ENCODE measurements around the gene TEX13C.
"Not testable (repeated sequence)": the region's sequence is repeated elsewhere in the genome, so short reads cannot be mapped to it uniquely, and the experiment has no call there.

Gene TEX13C

GRCh38 chrX:125319646-125320521 is at the start of gene TEX13C:
Gene TEX13C (plus strand): TSS chrX:125319871. CDS start chrX:125320120, 249 bp downstream.
- TF ChIP-seq JUND (IDR thresholded peaks at IDR 0.05; ENCODE audit: low read depth) = no peak
- peak in 1 of 2 experiments; percentile 10 for DNase-seq (ENCODE audit: low read depth in 1 of 2, low spot score in 1 of 2)
- in situ Hi-C loops (cut with HindIII; ENCODE audit: low pct_unique_long_range_greater_than_20kb, low sequenced_read_pairs) = no loop called here

DNA sequence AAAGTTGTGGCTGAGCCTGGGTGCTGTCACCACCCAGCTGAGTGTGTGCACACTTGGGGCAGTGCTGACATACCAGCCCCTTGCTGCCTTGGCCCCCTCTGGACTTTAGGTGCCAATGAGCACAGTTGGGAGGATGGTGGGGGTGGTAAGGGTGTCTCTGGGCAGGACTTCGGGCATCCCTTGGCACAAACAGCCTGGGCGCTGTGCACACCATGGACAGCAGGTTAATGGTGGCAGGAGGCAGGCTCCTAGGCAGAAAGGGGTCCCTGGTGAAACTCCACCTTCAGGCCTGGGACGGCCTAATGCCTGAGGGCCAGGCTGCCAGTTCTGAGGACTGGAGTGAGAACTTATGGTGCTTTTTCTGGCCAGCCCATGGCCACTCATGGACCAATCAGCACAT is 32.4 kb upstream of the TEX13C start:
- in situ Hi-C loops (cut with HindIII; ENCODE audit: low pct_unique_long_range_greater_than_20kb, low sequenced_read_pairs) = no loop called here
- TF ChIP-seq JUND (IDR thresholded peaks at IDR 0.05; ENCODE audit: low read depth) = no peak
- no peak for DNase-seq (ENCODE audit: low read depth in 1 of 2, low spot score in 1 of 2)

- no peak for TF ChIP-seq JUND (IDR thresholded peaks at IDR 0.05; ENCODE audit: low read depth)
- no peak for DNase-seq (ENCODE audit: low read depth in 1 of 2, low spot score in 1 of 2)
- in situ Hi-C loops (cut with HindIII; ENCODE audit: low pct_unique_long_range_greater_than_20kb, low sequenced_read_pairs) = no loop called here
These were observed 31.3 kb upstream of the TEX13C start for GRCh38 chrX:125288343-125288742.

GRCh38 chrX:125289209-125289608 is 30.5 kb upstream of the TEX13C start:
- TF ChIP-seq JUND (IDR thresholded peaks at IDR 0.05; ENCODE audit: low read depth) = no peak
- in situ Hi-C loops (cut with HindIII; ENCODE audit: low pct_unique_long_range_greater_than_20kb, low sequenced_read_pairs) = no loop called here
- no peak for DNase-seq (ENCODE audit: low read depth in 1 of 2, low spot score in 1 of 2)

GRCh38 chrX:125289920-125290319 is 29.8 kb upstream of the TEX13C start:
- DNase-seq (ENCODE audit: low read depth in 1 of 2, low spot score in 1 of 2) = no peak
- in situ Hi-C loops (cut with HindIII; ENCODE audit: low pct_unique_long_range_greater_than_20kb, low sequenced_read_pairs) = no loop called here
- no peak for TF ChIP-seq JUND (IDR thresholded peaks at IDR 0.05; ENCODE audit: low read depth)

- no peak for TF ChIP-seq JUND (IDR thresholded peaks at IDR 0.05; ENCODE audit: low read depth)
- no peak for DNase-seq (ENCODE audit: low read depth in 1 of 2, low spot score in 1 of 2)
- in situ Hi-C loops (cut with HindIII; ENCODE audit: low pct_unique_long_range_greater_than_20kb, low sequenced_read_pairs) = no loop called here
These were observed 28.5 kb upstream of the TEX13C start for GRCh38 chrX:125291124-125291523.

DNA sequence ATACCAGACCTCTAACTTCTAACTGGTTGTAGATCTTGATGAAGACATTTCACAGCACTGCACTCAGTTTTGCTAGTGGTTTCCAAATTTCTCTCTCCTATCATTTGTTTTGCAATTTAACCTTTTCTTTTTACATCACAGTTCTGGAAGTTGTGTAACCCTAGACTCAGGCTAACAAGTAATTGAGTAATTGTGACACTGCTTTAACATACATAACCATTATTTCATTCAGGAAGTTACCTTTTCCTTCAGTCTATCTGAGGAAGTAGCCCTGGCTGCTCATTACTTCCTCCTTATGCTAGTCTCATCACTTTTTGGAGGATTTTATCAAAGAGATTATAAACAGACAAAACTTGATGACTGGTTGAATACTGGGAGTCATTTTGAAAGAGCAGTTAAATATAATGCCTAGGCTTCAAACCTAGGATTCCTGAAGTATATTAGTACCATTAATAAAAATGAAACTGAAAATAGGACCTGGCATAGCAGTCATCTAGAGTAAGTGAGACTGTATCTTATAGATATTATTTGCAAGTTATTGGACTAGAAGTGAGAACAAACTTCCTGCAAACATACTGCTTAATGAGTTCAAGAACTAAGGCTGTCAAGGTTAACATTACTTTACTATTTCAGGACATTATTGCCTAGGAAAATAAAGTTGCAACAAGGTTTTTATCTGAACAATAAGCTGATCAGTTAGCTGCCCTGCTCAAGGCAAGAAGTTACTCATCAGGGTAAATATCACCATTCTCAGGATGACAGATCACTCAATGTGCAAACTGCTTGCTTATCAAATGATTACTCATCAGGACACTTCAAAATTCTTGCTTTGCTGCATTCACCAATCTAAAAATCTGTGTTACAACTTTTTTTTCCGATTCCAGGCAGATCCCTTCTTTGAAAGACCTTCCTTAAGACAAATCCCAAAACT is 25.6 kb upstream of the TEX13C start:
- in situ Hi-C loops (cut with HindIII; ENCODE audit: low pct_unique_long_range_greater_than_20kb, low sequenced_read_pairs) = no loop called here
- no peak for TF ChIP-seq JUND (IDR thresholded peaks at IDR 0.05; ENCODE audit: low read depth)
- DNase-seq (ENCODE audit: low read depth in 1 of 2, low spot score in 1 of 2) = no peak

- DNase-seq (ENCODE audit: low read depth in 1 of 2, low spot score in 1 of 2) = no peak
- TF ChIP-seq JUND (IDR thresholded peaks at IDR 0.05; ENCODE audit: low read depth) = no peak
- in situ Hi-C loops (cut with HindIII; ENCODE audit: low pct_unique_long_range_greater_than_20kb, low sequenced_read_pairs) = no loop called here
These were observed 24.3 kb upstream of the TEX13C start for GRCh38 chrX:125295337-125295736.

DNA sequence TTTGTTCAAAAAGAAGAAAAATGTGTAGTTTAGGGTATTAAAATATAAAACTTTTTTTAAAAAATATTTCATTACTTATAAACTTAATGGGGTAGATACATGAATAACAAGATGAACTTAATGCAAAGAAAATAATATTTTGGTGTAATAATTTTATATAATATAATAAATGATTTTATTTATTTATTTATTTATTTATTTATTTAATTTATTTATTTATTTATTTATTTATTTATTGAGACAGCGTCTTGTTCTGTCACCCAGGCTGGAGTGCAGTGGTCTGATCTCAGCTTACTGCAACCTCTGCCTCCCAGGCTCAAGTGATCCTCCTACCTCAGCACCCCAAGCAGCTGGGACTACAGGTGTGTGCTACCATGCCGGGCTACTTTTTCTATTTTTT is 20.8 kb upstream of the TEX13C start:
- TF ChIP-seq JUND (IDR thresholded peaks at IDR 0.05; ENCODE audit: low read depth) = no peak
- DNase-seq (ENCODE audit: low read depth in 1 of 2, low spot score in 1 of 2) = no peak
- in situ Hi-C loops (cut with HindIII; ENCODE audit: low pct_unique_long_range_greater_than_20kb, low sequenced_read_pairs) = no loop called here

- in situ Hi-C loops (cut with HindIII; ENCODE audit: low pct_unique_long_range_greater_than_20kb, low sequenced_read_pairs) = no loop called here
- TF ChIP-seq JUND (IDR thresholded peaks at IDR 0.05; ENCODE audit: low read depth) = no peak
These were observed 13.3 kb upstream of the TEX13C start for GRCh38 chrX:125306335-125306866.

GRCh38 chrX:125308653-125309052 is 11.0 kb upstream of the TEX13C start:
- no peak for TF ChIP-seq JUND (IDR thresholded peaks at IDR 0.05; ENCODE audit: low read depth)
- in situ Hi-C loops (cut with HindIII; ENCODE audit: low pct_unique_long_range_greater_than_20kb, low sequenced_read_pairs) = no loop called here
- no peak for DNase-seq (ENCODE audit: low read depth in 1 of 2, low spot score in 1 of 2)

More at GRCh38 chrX:125306335-125306866, 13.3 kb upstream of the TEX13C start:
- DNase-seq (ENCODE audit: low read depth in 1 of 2, low spot score in 1 of 2) = no peak

DNA sequence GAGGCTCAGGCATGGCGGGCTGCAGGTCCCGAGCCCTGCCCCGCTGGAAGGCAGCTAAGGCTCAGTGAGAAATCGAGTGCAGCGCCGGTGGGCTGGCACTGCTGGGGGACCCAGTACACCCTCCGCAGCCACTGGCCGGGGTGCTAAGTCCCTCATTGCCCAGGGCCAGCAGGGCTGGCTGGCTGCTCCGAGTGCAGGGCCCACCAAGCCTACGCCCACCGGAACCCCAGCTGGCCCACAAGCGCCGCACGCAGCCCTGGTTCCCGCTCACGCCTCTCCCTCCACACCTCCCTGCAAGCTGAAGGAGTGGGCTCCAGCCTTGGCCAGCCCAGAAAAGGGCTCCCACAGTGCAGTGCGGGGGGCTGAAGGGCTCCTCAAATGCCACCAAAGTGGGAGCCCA is 505 bp upstream of the TEX13C start:
- in situ Hi-C loops (cut with HindIII; ENCODE audit: low pct_unique_long_range_greater_than_20kb, low sequenced_read_pairs); DNase-seq (ENCODE audit: low read depth in 1 of 2, low spot score in 1 of 2): not testable (repeated sequence)
